DOHH2 (cell line): Measurements from ENCODE around the gene MACROD2.

ENCODE experiments used
- H3F3A ChIP-seq: fragments of 200-600 bp; sonication (generic), shearing (Covaris generic); 2 replicates; pipeline ENCODE4 v1.6.0; 2016; ENCODE audit warnings: antibody characterized with exemption, mild to moderate bottlenecking; ENCODE audit not compliant: control insufficient read depth, insufficient read depth
- H3K27ac ChIP-seq: fragments of 200-600 bp; sonication (generic); 2 replicates; pipeline ENCODE4 v1.5.1; 2014; ENCODE audit warnings: low read depth, mild to moderate bottlenecking, low read length, moderate library complexity
- H3K27me3 ChIP-seq: fragments of 200-600 bp; sonication (generic); 2 replicates; pipeline ENCODE4 v1.6.1; 2014; ENCODE audit warnings: mild to moderate bottlenecking, low read length, mixed read lengths; ENCODE audit not compliant: control insufficient read depth
- H3K36me3 ChIP-seq: fragments of 200-600 bp; sonication (generic); 2 replicates; pipeline ENCODE4 v1.6.1; 2014; ENCODE audit warnings: mild to moderate bottlenecking, low read length, moderate library complexity, mixed read lengths; ENCODE audit not compliant: control insufficient read depth
- H3K4me1 ChIP-seq: fragments of 200-600 bp; sonication (generic); 2 replicates; pipeline ENCODE4 v1.6.1; 2014; ENCODE audit warnings: mild to moderate bottlenecking, low read length, mixed read lengths; ENCODE audit not compliant: control insufficient read depth
- H3K4me2 ChIP-seq: fragments of 200-600 bp; sonication (generic); 2 replicates; pipeline ENCODE4 v1.6.0; 2014; ENCODE audit warnings: mild to moderate bottlenecking, low read length, moderate library complexity
- H3K4me3 ChIP-seq: fragments of 200-600 bp; sonication (generic); 2 replicates; pipeline ENCODE4 v1.5.1; 2014; ENCODE audit warnings: mild to moderate bottlenecking, low read length, mixed read lengths
- H3K79me2 ChIP-seq: fragments of 200-600 bp; sonication (generic); 2 replicates; pipeline ENCODE4 v1.6.1; 2014; ENCODE audit warnings: mild to moderate bottlenecking, low read length, mixed read lengths; ENCODE audit not compliant: control insufficient read depth
- H3K9me2 ChIP-seq: fragments of 200-600 bp; sonication (generic); replicated peaks from 2 replicates; pipeline ENCODE4 v1.6.1; 2014; ENCODE audit warnings: mild to moderate bottlenecking, low read length, mixed read lengths; ENCODE audit not compliant: control insufficient read depth
- H3K9me3 ChIP-seq: fragments of 200-600 bp; sonication (generic); 2 replicates; pipeline ENCODE4 v1.6.1; 2014; ENCODE audit warnings: antibody characterized with exemption, low read length, mixed read lengths; ENCODE audit not compliant: control insufficient read depth, insufficient read depth
- H4K20me1 ChIP-seq: fragments of 200-600 bp; sonication (generic); 2 replicates; pipeline ENCODE4 v1.6.0; 2014; ENCODE audit warnings: low read depth, mild to moderate bottlenecking, antibody characterized with exemption, low read length, moderate library complexity; ENCODE audit not compliant: control insufficient read depth, insufficient read depth
- CTCF ChIP-seq: fragments of 200-600 bp; sonication (generic); IDR thresholded peaks from one replicate; pipeline ENCODE4 v1.5.1; 2014; ENCODE audit warnings: antibody characterized with exemption, mild to moderate bottlenecking, low read depth, low read length; ENCODE audit not compliant: poor library complexity, severe bottlenecking
- EZH2phosphoT487 ChIP-seq: fragments of 200-600 bp; sonication (generic); IDR thresholded peaks from 2 replicates; pipeline ENCODE4 v1.6.1; 2017; ENCODE audit warnings: borderline replicate concordance, mild to moderate bottlenecking, antibody characterized with exemption, low read length, moderate library complexity, mixed read lengths

Gene MACROD2

GRCh38 chr20:14643556-14643955 is 648.2 kb downstream of the MACROD2 start:
- H3K27me3 ChIP-seq, result no peaks in the 10 kb centered on the region
- no peaks in the 10 kb centered on the region for H3K9me2 ChIP-seq
- no peak overlapping the region for H3K4me2 ChIP-seq
- H3K4me1 ChIP-seq, result no peaks in the 10 kb centered on the region
- TF ChIP-seq EZH2phosphoT487 (no peak), CTCF (no peak)
- no peaks in the 10 kb centered on the region for H3K79me2 ChIP-seq
- no peaks in the 10 kb centered on the region for H3K36me3 ChIP-seq
- no peak overlapping the region for H3K4me3 ChIP-seq
- no peaks in the 10 kb centered on the region for H4K20me1 ChIP-seq
- no peaks in the 10 kb centered on the region; the same call in 1 of the 2 replicates for H3K9me3 ChIP-seq
- H3K27ac ChIP-seq, result no peak overlapping the region
- H3F3A ChIP-seq, result no peaks in the 10 kb centered on the region

GRCh38 chr20:14644306-14645097 is 649.2 kb downstream of the MACROD2 start:
- Histone ChIP-seq H3F3A (no peaks in the 10 kb centered on the region), H3K9me3 (no peaks in the 10 kb centered on the region; the same call in 1 of the 2 replicates), H3K27ac (no peak overlapping the region), H3K4me2 (no peak overlapping the region), H4K20me1 (no peaks in the 10 kb centered on the region), H3K9me2 (no peaks in the 10 kb centered on the region), H3K79me2 (no peaks in the 10 kb centered on the region), H3K27me3 (no peaks in the 10 kb centered on the region), H3K4me3 (no peak overlapping the region), H3K36me3 (no peaks in the 10 kb centered on the region), H3K4me1 (no peaks in the 10 kb centered on the region)
- no peak for TF ChIP-seq CTCF
- no peak for TF ChIP-seq EZH2phosphoT487

- Histone ChIP-seq H3K4me2 (no peak overlapping the region), H3K9me3 (no peaks in the 10 kb centered on the region), H3K4me1 (no peaks in the 10 kb centered on the region), H3K9me2 (no peaks in the 10 kb centered on the region; the same call in 1 of the 2 replicates), H3K36me3 (no peaks in the 10 kb centered on the region), H3K27me3 (no peaks in the 10 kb centered on the region), H4K20me1 (no peaks in the 10 kb centered on the region), H3K79me2 (no peaks in the 10 kb centered on the region), H3F3A (no peaks in the 10 kb centered on the region), H3K27ac (no peak overlapping the region), H3K4me3 (no peak overlapping the region)
- TF ChIP-seq EZH2phosphoT487 (no peak), CTCF (no peak)
Observed at GRCh38 chr20:14647016-14647415, 651.7 kb downstream of the MACROD2 start.
